WTC11 (cell line): Measurements from ENCODE around the gene VPS33B. TPM values are rescaled to one million over a fixed set of nuclear protein-coding genes. Genes with fewer than 3 reads are reported as not detected.

Source experiments
- ATAC-seq: fragments of 200-7000 bp; cut with Tn5 transposase; 2 replicates; pipeline ENCODE4 v1.10.0; 2021; ENCODE audit warnings: mild to moderate bottlenecking, moderate library complexity
- CTCF ChIA-PET: fragments of 300-600 bp; sonication (Branson Sonifier 250); formaldehyde crosslinking; loops from one replicate; lab custom pipeline; 2021; ENCODE audit warnings: antibody characterized with exemption; lab: Charles Lee
- POLR2A ChIA-PET: fragments of 350-600 bp; sonication (Branson Sonifier 250); formaldehyde crosslinking; loops from one replicate; lab custom pipeline; 2021; ENCODE audit warnings: antibody characterized with exemption; lab: Charles Lee
- DNase-seq: peaks from one replicate; pipeline ENCODE4 v3.0.0; 2021; ENCODE audit warnings: low spot score
- H3K27ac Mint-ChIP-seq: 2 replicates; pipeline ENCODE4 v1.8.0; 2021; ENCODE audit warnings: mixed read lengths
- H3K27me3 Mint-ChIP-seq: 2 replicates; pipeline ENCODE4 v1.8.0; 2021; ENCODE audit warnings: low read depth, mild to moderate bottlenecking, moderate library complexity, mixed read lengths
- H3K36me3 Mint-ChIP-seq: 2 replicates; pipeline ENCODE4 v1.8.0; 2021; ENCODE audit warnings: mixed read lengths
- H3K4me1 Mint-ChIP-seq: 2 replicates; pipeline ENCODE4 v1.8.0; 2022; ENCODE audit warnings: mixed read lengths
- H3K4me3 Mint-ChIP-seq: 2 replicates; pipeline ENCODE4 v1.8.0; 2021; ENCODE audit warnings: mild to moderate bottlenecking, moderate library complexity, mixed read lengths
- H3K9me3 Mint-ChIP-seq: 2 replicates; pipeline ENCODE4 v1.8.0; 2021; ENCODE audit warnings: mixed read lengths
- ATF2 ChIP-seq: sonication (generic); formaldehyde crosslinking; IDR thresholded peaks from 2 replicates; pipeline ENCODE4 v1.8.1; 2022; ENCODE audit warnings: low read depth, missing genetic modification reagents, borderline replicate concordance
- E2F1 ChIP-seq: sonication (generic); formaldehyde crosslinking; IDR thresholded peaks from 2 replicates; pipeline ENCODE4 v1.8.0; 2022; ENCODE audit warnings: mild to moderate bottlenecking, missing genetic modification reagents
- GRHL2 ChIP-seq: fragments of 250-450 bp; sonication (Bioruptor Pico); IDR thresholded peaks from 2 replicates; pipeline ENCODE4 v1.8.0; 2022; ENCODE audit warnings: mild to moderate bottlenecking, moderate library complexity; ENCODE audit not compliant: insufficient replicate concordance, severe bottlenecking
- PREB ChIP-seq: sonication (generic); formaldehyde crosslinking; IDR thresholded peaks from 2 replicates; pipeline ENCODE4 v1.8.1; 2022; ENCODE audit warnings: mild to moderate bottlenecking, missing genetic modification reagents, moderate library complexity, borderline replicate concordance
- PRRX2 ChIP-seq: fragments of 250-450 bp; sonication (Bioruptor Pico); IDR thresholded peaks from 2 replicates; pipeline ENCODE4 v1.8.0; 2021; ENCODE audit warnings: mild to moderate bottlenecking
- SMAD3 ChIP-seq: sonication (generic); formaldehyde crosslinking; IDR thresholded peaks from 2 replicates; pipeline ENCODE4 v1.8.0; 2022; ENCODE audit warnings: missing genetic modification reagents, mild to moderate bottlenecking, borderline replicate concordance
- SP1 ChIP-seq: sonication (generic); formaldehyde crosslinking; conservative IDR thresholded peaks from 2 replicates; pipeline ENCODE4 v1.8.1; 2022; ENCODE audit warnings: missing genetic modification reagents
- TCF7 ChIP-seq: sonication (generic); formaldehyde crosslinking; IDR thresholded peaks from 2 replicates; pipeline ENCODE4 v1.8.0; 2022; ENCODE audit warnings: mild to moderate bottlenecking, low read depth, missing genetic modification reagents, moderate library complexity
- TP53 ChIP-seq: sonication (generic); formaldehyde crosslinking; IDR thresholded peaks from 2 replicates; pipeline ENCODE4 v1.8.1; 2023; ENCODE audit warnings: mild to moderate bottlenecking, missing genetic modification reagents
- USF2 ChIP-seq: sonication (generic); formaldehyde crosslinking; IDR thresholded peaks from 2 replicates; pipeline ENCODE4 v1.8.1; 2023; ENCODE audit warnings: mild to moderate bottlenecking, missing genetic modification reagents, moderate library complexity
- ZNF317 ChIP-seq: sonication (generic); formaldehyde crosslinking; IDR thresholded peaks from 2 replicates; pipeline ENCODE4 v1.8.1; 2023; ENCODE audit warnings: low read depth, mild to moderate bottlenecking, moderate library complexity, missing genetic modification reagents, borderline replicate concordance
- ZNF512 ChIP-seq: sonication (generic); formaldehyde crosslinking; IDR thresholded peaks from 2 replicates; pipeline ENCODE4 v1.8.1; 2022; ENCODE audit warnings: missing genetic modification reagents, borderline replicate concordance
- total RNA-seq: library from RNA; stranded (reverse); gene quantifications from 3 replicates; pipeline ENCODE4 v1.2.3, GENCODE V29; 2021

The VPS33B gene
- total RNA-seq, 1 experiment from 2014 or later, result 21.1 TPM

- TF ChIP-seq PREB (CRISPR knock-in tag) (no peak), PRRX2 (no peak), TCF7 (CRISPR knock-in tag) (no peak), SP1 (CRISPR knock-in tag) (no peak)
Observed at GRCh38 chr15:91070872-91071271, 48.5 kb upstream of the VPS33B start (continued).

- ATAC-seq, result no peak
- no peaks in the 10 kb centered on the region; the same call in 1 of the 2 replicates for H3K27me3 Mint-ChIP-seq
- no peak for TF ChIP-seq SMAD3 (CRISPR knock-in tag)
- no peak for TF ChIP-seq E2F1
- no peak for TF ChIP-seq ZNF512 (CRISPR knock-in tag)
- TF ChIP-seq GRHL2 (CRISPR knock-in tag), result no peak
- TF ChIP-seq, all 79 proteins: peak for 0
- no peak overlapping the region for H3K27ac Mint-ChIP-seq
- CTCF ChIA-PET, result interaction anchor here (0.6 kb wide), 1 partner anchor 1112 kb away, joined by 4 read pairs; no protein-coding TSS in a partner anchor
- H3K36me3 Mint-ChIP-seq, result peaks cover 8% of the 10 kb centered on the region
- POLR2A ChIA-PET, result no interaction called here
- DNase-seq, result no peak
- no peak overlapping the region for H3K4me3 Mint-ChIP-seq
- H3K9me3 Mint-ChIP-seq, result peaks cover 10% of the 10 kb centered on the region
- H3K4me1 Mint-ChIP-seq, result no peaks in the 10 kb centered on the region
Observed at GRCh38 chr15:91068966-91069365, 46.6 kb upstream of the VPS33B start.

- no peaks in the 10 kb centered on the region for H3K4me1 Mint-ChIP-seq
- no peaks in the 10 kb centered on the region; the same call in 1 of the 2 replicates for H3K27me3 Mint-ChIP-seq
- CTCF ChIA-PET, result interaction anchor here (0.6 to 1.9 kb wide), 4 partner anchors 12 to 1112 kb away, joined by 4 to 6 read pairs (median 4); no protein-coding TSS in a partner anchor
- no peak for TF ChIP-seq ATF2 (CRISPR knock-in tag)
- no peak for TF ChIP-seq PREB (CRISPR knock-in tag)
- no peak for TF ChIP-seq TP53 (CRISPR knock-in tag)
- TF ChIP-seq USF2 (CRISPR knock-in tag), result no peak
- no peak for TF ChIP-seq ZNF317 (CRISPR knock-in tag)
- TF ChIP-seq, all 79 proteins: peak for 0
- Mint-ChIP-seq H3K36me3 (peaks cover 12% of the 10 kb centered on the region), H3K27ac (no peak overlapping the region), H3K4me3 (no peak overlapping the region), H3K9me3 (peaks cover 15% of the 10 kb centered on the region)
- DNase-seq (no peak), ATAC-seq (no peak)
- POLR2A ChIA-PET, result no interaction called here
Observed at GRCh38 chr15:91068436-91068835, 46.0 kb upstream of the VPS33B start.
